SJCRH30 (cell line): Measurements from ENCODE around the gene RBMY1A1. TPM values are rescaled to one million over a fixed set of nuclear protein-coding genes. Genes with fewer than 3 reads are reported as not detected.
"Not testable (repeated sequence)": the region's sequence is repeated elsewhere in the genome, so short reads cannot be mapped to it uniquely, and the experiment has no call there.

ENCODE experiments used
- DNase-seq, 2 experiments: peaks; one replicate each; pipeline ENCODE4 v3.0.0-alpha.2; 2015 to 2020
- H3K27ac ChIP-seq: fragments of 250-450 bp; sonication (Bioruptor Pico); 2 replicates; pipeline ENCODE4 v1.5.1; 2020; ENCODE audit warnings: mild to moderate bottlenecking, moderate library complexity
- H3K27me3 ChIP-seq: fragments of 250-450 bp; sonication (Bioruptor Pico); 2 replicates; pipeline ENCODE4 v1.5.1; 2020; ENCODE audit warnings: mild to moderate bottlenecking, moderate library complexity
- H3K36me3 ChIP-seq: fragments of 250-450 bp; sonication (Bioruptor Pico); 2 replicates; pipeline ENCODE4 v1.5.1; 2020; ENCODE audit warnings: mild to moderate bottlenecking, moderate library complexity
- H3K4me1 ChIP-seq: fragments of 250-450 bp; sonication (Bioruptor Pico); 2 replicates; pipeline ENCODE4 v1.5.1; 2020; ENCODE audit warnings: mild to moderate bottlenecking, moderate library complexity
- H3K4me3 ChIP-seq: fragments of 250-450 bp; sonication (Bioruptor Pico); 2 replicates; pipeline ENCODE4 v1.5.1; 2020; ENCODE audit warnings: mild to moderate bottlenecking, moderate library complexity
- H3K9me3 ChIP-seq: fragments of 250-450 bp; sonication (Bioruptor Pico); replicated peaks from 2 replicates; pipeline ENCODE4 v1.5.1; 2020; ENCODE audit warnings: mild to moderate bottlenecking, moderate library complexity
- total RNA-seq: library from RNA; depleted of rRNA; stranded (reverse); fragments of >200 nt; shearing (Covaris generic); gene quantifications from 2 replicates; pipeline ENCODE4 v1.2.3, GENCODE V29; 2014; rRNA removed

Gene RBMY1A1
- total RNA-seq: not detected in 2 replicates

GRCh38 chrY:21534579-21534978, at the start of gene RBMY1A1:
RBMY1A1 (plus strand) TSS chrY:21534879; CDS start chrY:21536892, 2,013 bp downstream.
- not testable (repeated sequence) for H3K36me3 ChIP-seq, H3K9me3 ChIP-seq, H3K27me3 ChIP-seq, H3K27ac ChIP-seq, H3K4me3 ChIP-seq, DNase-seq, H3K4me1 ChIP-seq

- not testable (repeated sequence) for H3K4me3 ChIP-seq, H3K9me3 ChIP-seq, H3K36me3 ChIP-seq, H3K27ac ChIP-seq, DNase-seq, H3K4me1 ChIP-seq, H3K27me3 ChIP-seq
Observed at GRCh38 chrY:21511038-21511437, 23.6 kb upstream of the RBMY1A1 start, which contains the start of gene RBMY1B. RBMY1B (plus strand) TSS chrY:21511338; CDS start chrY:21513351, 2,013 bp downstream.

- not testable (repeated sequence) for H3K4me3 ChIP-seq, H3K4me1 ChIP-seq, H3K9me3 ChIP-seq, H3K27ac ChIP-seq, DNase-seq, H3K27me3 ChIP-seq, H3K36me3 ChIP-seq
Observed at GRCh38 chrY:21559316-21559984, 24.8 kb downstream of the RBMY1A1 start.

GRCh38 chrY:21585449-21585848, 50.8 kb downstream of the RBMY1A1 start:
- no peak overlapping the region for H3K4me3 ChIP-seq
- H3K27me3 ChIP-seq: no peaks in the 10 kb centered on the region
- no peaks in the 10 kb centered on the region for H3K36me3 ChIP-seq
- no peaks in the 10 kb centered on the region for H3K4me1 ChIP-seq
- no peak overlapping the region for H3K27ac ChIP-seq
- no peak for DNase-seq
- no peaks in the 10 kb centered on the region for H3K9me3 ChIP-seq

GRCh38 chrY:21586454-21586853, 51.8 kb downstream of the RBMY1A1 start:
- H3K27me3 ChIP-seq, DNase-seq, H3K27ac ChIP-seq, H3K36me3 ChIP-seq, H3K4me1 ChIP-seq, H3K9me3 ChIP-seq, H3K4me3 ChIP-seq: not testable (repeated sequence)

GRCh38 chrY:21592059-21592458, 57.4 kb downstream of the RBMY1A1 start:
- no peak overlapping the region for H3K4me3 ChIP-seq
- H3K27ac ChIP-seq: no peak overlapping the region
- no peaks in the 10 kb centered on the region for H3K27me3 ChIP-seq
- no peak for DNase-seq
- no peaks in the 10 kb centered on the region for H3K4me1 ChIP-seq
- no peaks in the 10 kb centered on the region for H3K9me3 ChIP-seq
- H3K36me3 ChIP-seq: no peaks in the 10 kb centered on the region

- H3K4me1 ChIP-seq, H3K27ac ChIP-seq, H3K9me3 ChIP-seq, DNase-seq, H3K4me3 ChIP-seq, H3K36me3 ChIP-seq, H3K27me3 ChIP-seq: not testable (repeated sequence)
Observed at GRCh38 chrY:21596287-21596686, 61.6 kb downstream of the RBMY1A1 start.

Other genes starting within 250 kb of the RBMY1A1 start
- not detected in 2 replicates for gene RBMY1B, start 23.5 kb upstream of the RBMY1A1 start, total RNA-seq